ENCODE results near the gene NAIF1. TPM values are rescaled to one million over a fixed set of nuclear protein-coding genes. Genes with fewer than 3 reads are reported as not detected.

The NAIF1 gene
- total RNA-seq, 1 donor from 2014 or later = 6.2 TPM

GRCh38 chr9:128085943-128086342 is 18.8 kb upstream of the NAIF1 start:
- Mint-ChIP-seq H3K4me1 (ENCODE audit: low read depth, unreplicated experiment) (peaks cover 16% of the 10 kb centered on the region), H3K9me3 (ENCODE audit: unreplicated experiment) (no peaks in the 10 kb centered on the region), H3K27ac (ENCODE audit: unreplicated experiment) (no peak overlapping the region), H3K27me3 (ENCODE audit: unreplicated experiment) (peaks cover 3% of the 10 kb centered on the region), H3K4me3 (ENCODE audit: unreplicated experiment) (no peak overlapping the region), H3K36me3 (ENCODE audit: unreplicated experiment) (no peaks in the 10 kb centered on the region)
- no peak for TF ChIP-seq CTCF (IDR thresholded peaks at IDR 0.05; ENCODE audit: partially characterized antibody, unreplicated experiment)
- no peak for DNase-seq

- Mint-ChIP-seq H3K9me3 (ENCODE audit: unreplicated experiment) (no peaks in the 10 kb centered on the region), H3K27ac (ENCODE audit: unreplicated experiment) (no peak overlapping the region), H3K27me3 (ENCODE audit: unreplicated experiment) (peaks cover 3% of the 10 kb centered on the region), H3K4me1 (ENCODE audit: low read depth, unreplicated experiment) (peaks cover 17% of the 10 kb centered on the region), H3K4me3 (ENCODE audit: unreplicated experiment) (no peak overlapping the region), H3K36me3 (ENCODE audit: unreplicated experiment) (no peaks in the 10 kb centered on the region)
- no peak for DNase-seq
- no peak for TF ChIP-seq CTCF (IDR thresholded peaks at IDR 0.05; ENCODE audit: partially characterized antibody, unreplicated experiment)
These were observed 17.6 kb upstream of the NAIF1 start for GRCh38 chr9:128084746-128085145.

- peaks cover 1% of the 10 kb centered on the region for H3K27me3 Mint-ChIP-seq (ENCODE audit: unreplicated experiment)
- H3K4me3 Mint-ChIP-seq (ENCODE audit: unreplicated experiment) = no peak overlapping the region
- peaks cover 6% of the 10 kb centered on the region for H3K4me1 Mint-ChIP-seq (ENCODE audit: low read depth, unreplicated experiment)
- no peak for TF ChIP-seq CTCF (IDR thresholded peaks at IDR 0.05; ENCODE audit: partially characterized antibody, unreplicated experiment)
- H3K36me3 Mint-ChIP-seq (ENCODE audit: unreplicated experiment) = no peaks in the 10 kb centered on the region
- no peaks in the 10 kb centered on the region for H3K9me3 Mint-ChIP-seq (ENCODE audit: unreplicated experiment)
- no peak for DNase-seq
- H3K27ac Mint-ChIP-seq (ENCODE audit: unreplicated experiment) = no peak overlapping the region
These were observed 15.0 kb upstream of the NAIF1 start for GRCh38 chr9:128082151-128082550.

- Mint-ChIP-seq H3K4me1 (ENCODE audit: low read depth, unreplicated experiment) (peaks cover 6% of the 10 kb centered on the region), H3K27ac (ENCODE audit: unreplicated experiment) (no peak overlapping the region)
These were observed 13.9 kb upstream of the NAIF1 start for GRCh38 chr9:128081056-128081455.

GRCh38 chr9:128080206-128080605 is 13.1 kb upstream of the NAIF1 start:
- Mint-ChIP-seq H3K4me1 (ENCODE audit: low read depth, unreplicated experiment) (peaks cover 6% of the 10 kb centered on the region), H3K36me3 (ENCODE audit: unreplicated experiment) (no peaks in the 10 kb centered on the region), H3K27ac (ENCODE audit: unreplicated experiment) (no peak overlapping the region), H3K27me3 (ENCODE audit: unreplicated experiment) (no peaks in the 10 kb centered on the region), H3K4me3 (ENCODE audit: unreplicated experiment) (no peak overlapping the region), H3K9me3 (ENCODE audit: unreplicated experiment) (no peaks in the 10 kb centered on the region)
- no peak for DNase-seq
- TF ChIP-seq CTCF (IDR thresholded peaks at IDR 0.05; ENCODE audit: partially characterized antibody, unreplicated experiment) = no peak

More at GRCh38 chr9:128081056-128081455, 13.9 kb upstream of the NAIF1 start:
- peaks cover 1% of the 10 kb centered on the region for H3K27me3 Mint-ChIP-seq (ENCODE audit: unreplicated experiment)
- no peak for TF ChIP-seq CTCF (IDR thresholded peaks at IDR 0.05; ENCODE audit: partially characterized antibody, unreplicated experiment)
- no peaks in the 10 kb centered on the region for H3K9me3 Mint-ChIP-seq (ENCODE audit: unreplicated experiment)
- no peak for DNase-seq
- no peak overlapping the region for H3K4me3 Mint-ChIP-seq (ENCODE audit: unreplicated experiment)
- no peaks in the 10 kb centered on the region for H3K36me3 Mint-ChIP-seq (ENCODE audit: unreplicated experiment)

Measured in glutamatergic neuron (in vitro differentiated cells).